Measurements from ENCODE around the gene UCK2.

The UCK2 gene

GRCh38 chr1:165942927-165943597 is 115.6 kb downstream of the UCK2 start:
- Histone ChIP-seq H3F3A (ENCODE audit: control insufficient read depth, insufficient read depth) (no peaks in the 10 kb centered on the region), H4K20me1 (ENCODE audit: control insufficient read depth, insufficient read depth, low read depth, low read length) (no peaks in the 10 kb centered on the region), H3K4me2 (ENCODE audit: low read length) (no peak overlapping the region), H3K9me3 (ENCODE audit: control insufficient read depth, insufficient read depth, low read length) (no peaks in the 10 kb centered on the region), H3K4me3 (ENCODE audit: low read length) (no peak overlapping the region), H3K4me1 (ENCODE audit: control insufficient read depth, low read length) (no peaks in the 10 kb centered on the region), H3K9me2 (replicated peaks; ENCODE audit: control insufficient read depth, low read length) (no peaks in the 10 kb centered on the region), H3K27me3 (ENCODE audit: control insufficient read depth, low read length) (0 out of 2 replicates have a peak, but pooled peaks cover 2% of the 10 kb centered on the region), H3K36me3 (ENCODE audit: control insufficient read depth, low read length) (no peaks in the 10 kb centered on the region), H3K79me2 (ENCODE audit: control insufficient read depth, low read length) (no peaks in the 10 kb centered on the region), H3K27ac (ENCODE audit: low read depth, low read length) (no peak overlapping the region)
- TF ChIP-seq, protein P1, sequence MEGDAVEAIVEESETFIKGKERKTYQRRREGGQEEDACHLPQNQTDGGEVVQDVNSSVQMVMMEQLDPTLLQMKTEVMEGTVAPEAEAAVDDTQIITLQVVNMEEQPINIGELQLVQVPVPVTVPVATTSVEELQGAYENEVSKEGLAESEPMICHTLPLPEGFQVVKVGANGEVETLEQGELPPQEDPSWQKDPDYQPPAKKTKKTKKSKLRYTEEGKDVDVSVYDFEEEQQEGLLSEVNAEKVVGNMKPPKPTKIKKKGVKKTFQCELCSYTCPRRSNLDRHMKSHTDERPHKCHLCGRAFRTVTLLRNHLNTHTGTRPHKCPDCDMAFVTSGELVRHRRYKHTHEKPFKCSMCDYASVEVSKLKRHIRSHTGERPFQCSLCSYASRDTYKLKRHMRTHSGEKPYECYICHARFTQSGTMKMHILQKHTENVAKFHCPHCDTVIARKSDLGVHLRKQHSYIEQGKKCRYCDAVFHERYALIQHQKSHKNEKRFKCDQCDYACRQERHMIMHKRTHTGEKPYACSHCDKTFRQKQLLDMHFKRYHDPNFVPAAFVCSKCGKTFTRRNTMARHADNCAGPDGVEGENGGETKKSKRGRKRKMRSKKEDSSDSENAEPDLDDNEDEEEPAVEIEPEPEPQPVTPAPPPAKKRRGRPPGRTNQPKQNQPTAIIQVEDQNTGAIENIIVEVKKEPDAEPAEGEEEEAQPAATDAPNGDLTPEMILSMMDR (IDR thresholded peaks at IDR 0.05; ENCODE audit: low read depth, low read length, poor library complexity, severe bottlenecking), result no peak
- no peak for TF ChIP-seq EZH2phosphoT487 (IDR thresholded peaks at IDR 0.05; ENCODE audit: borderline replicate concordance, low read length)

DNA sequence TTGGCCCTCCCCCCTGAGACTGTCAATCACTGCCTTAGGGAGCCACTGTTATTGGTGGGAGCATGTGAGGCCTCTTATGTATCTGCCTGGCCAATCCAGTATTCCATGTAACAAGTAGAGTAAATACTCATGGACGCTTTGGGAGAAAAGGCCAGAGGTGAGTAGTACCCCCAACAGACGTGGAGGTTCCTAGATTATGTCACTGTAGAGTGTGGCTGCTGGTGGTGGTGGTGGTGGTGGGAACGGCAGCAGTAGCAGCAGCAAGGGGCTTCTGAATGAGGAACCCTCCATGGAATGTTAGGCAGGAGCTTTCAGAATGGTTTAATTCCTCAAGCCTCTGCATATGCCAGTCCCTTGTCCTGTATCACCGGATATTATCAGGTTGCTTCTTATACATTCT is 118.5 kb downstream of the UCK2 start:
- H3K36me3 ChIP-seq (ENCODE audit: control insufficient read depth, low read length), result no peaks in the 10 kb centered on the region
- H3K4me2 ChIP-seq (ENCODE audit: low read length), result no peak overlapping the region
- peaks cover 6% of the 10 kb centered on the region; the same call in 1 of the 2 replicates for H3K27me3 ChIP-seq (ENCODE audit: control insufficient read depth, low read length)
- no peak overlapping the region for H3K4me3 ChIP-seq (ENCODE audit: low read length)
- H4K20me1 ChIP-seq (ENCODE audit: control insufficient read depth, insufficient read depth, low read depth, low read length), result no peaks in the 10 kb centered on the region
- H3F3A ChIP-seq (ENCODE audit: control insufficient read depth, insufficient read depth), result no peaks in the 10 kb centered on the region
- TF ChIP-seq, protein P1 (IDR thresholded peaks at IDR 0.05; ENCODE audit: low read depth, low read length, poor library complexity, severe bottlenecking), result no peak
- no peak for TF ChIP-seq EZH2phosphoT487 (IDR thresholded peaks at IDR 0.05; ENCODE audit: borderline replicate concordance, low read length)
- H3K79me2 ChIP-seq (ENCODE audit: control insufficient read depth, low read length), result no peaks in the 10 kb centered on the region
- no peak overlapping the region for H3K27ac ChIP-seq (ENCODE audit: low read depth, low read length)
- H3K9me2 ChIP-seq (replicated peaks; ENCODE audit: control insufficient read depth, low read length), result no peaks in the 10 kb centered on the region
- no peaks in the 10 kb centered on the region for H3K4me1 ChIP-seq (ENCODE audit: control insufficient read depth, low read length)
- H3K9me3 ChIP-seq (ENCODE audit: control insufficient read depth, insufficient read depth, low read length), result no peaks in the 10 kb centered on the region

GRCh38 chr1:165947797-165948455 is 120.5 kb downstream of the UCK2 start:
- TF ChIP-seq, protein P1 (IDR thresholded peaks at IDR 0.05; ENCODE audit: low read depth, low read length, poor library complexity, severe bottlenecking), result no peak
- no peak for TF ChIP-seq EZH2phosphoT487 (IDR thresholded peaks at IDR 0.05; ENCODE audit: borderline replicate concordance, low read length)
- no peaks in the 10 kb centered on the region for H3K4me1 ChIP-seq (ENCODE audit: control insufficient read depth, low read length)

More at GRCh38 chr1:165947797-165948455, 120.5 kb downstream of the UCK2 start:
- Histone ChIP-seq H3K36me3 (ENCODE audit: control insufficient read depth, low read length) (no peaks in the 10 kb centered on the region), H3K4me3 (ENCODE audit: low read length) (no peak overlapping the region), H3F3A (ENCODE audit: control insufficient read depth, insufficient read depth) (no peaks in the 10 kb centered on the region), H4K20me1 (ENCODE audit: control insufficient read depth, insufficient read depth, low read depth, low read length) (no peaks in the 10 kb centered on the region), H3K27me3 (ENCODE audit: control insufficient read depth, low read length) (peaks cover 7% of the 10 kb centered on the region; the same call in 1 of the 2 replicates), H3K27ac (ENCODE audit: low read depth, low read length) (no peak overlapping the region), H3K4me2 (ENCODE audit: low read length) (no peak overlapping the region), H3K9me3 (ENCODE audit: control insufficient read depth, insufficient read depth, low read length) (no peaks in the 10 kb centered on the region), H3K9me2 (replicated peaks; ENCODE audit: control insufficient read depth, low read length) (no peaks in the 10 kb centered on the region), H3K79me2 (ENCODE audit: control insufficient read depth, low read length) (no peaks in the 10 kb centered on the region)
